ENCODE measurements around the gene FBXW10B. TPM values are rescaled to one million over a fixed set of nuclear protein-coding genes. Genes with fewer than 3 reads are reported as not detected.
A peak's percentile ranks its signal among the peaks of the same experiment; 100 is the strongest.

FBXW10B gene
- polyA plus RNA-seq, 1 donor from 2014 or later, result 0.51 TPM

GRCh38 chr17:15650741-15651582 lies 31.5 kb upstream of the FBXW10B start:
- H3F3A ChIP-seq (ENCODE audit: insufficient read depth, low read length, poor library complexity, severe bottlenecking), result no peaks in the 10 kb centered on the region
- no peaks in the 10 kb centered on the region for H4K20me1 ChIP-seq (ENCODE audit: insufficient read depth)
- no peaks in the 10 kb centered on the region for H3K9me3 ChIP-seq (ENCODE audit: low read length)
- no peaks in the 10 kb centered on the region for H3K9me2 ChIP-seq (ENCODE audit: insufficient read depth, low read length)
- no peak overlapping the region for H3K27ac ChIP-seq (ENCODE audit: low read length)
- peak overlapping the region; percentile 14 for H3K9ac ChIP-seq (ENCODE audit: low read length)
- H3K36me3 ChIP-seq (ENCODE audit: insufficient read depth, low read length), result no peaks in the 10 kb centered on the region
- no peaks in the 10 kb centered on the region for H3K27me3 ChIP-seq (ENCODE audit: insufficient read depth, low read depth, low read length)
- H2AFZ ChIP-seq (ENCODE audit: low read depth, low read length), result no peak overlapping the region
- TF ChIP-seq REST (IDR thresholded peaks at IDR 0.05; ENCODE audit: borderline replicate concordance) (no peak), MXI1 (conservative IDR thresholded peaks at IDR 0.05; ENCODE audit: poor library complexity, severe bottlenecking) (no peak), EP300 (conservative IDR thresholded peaks at IDR 0.05; ENCODE audit: poor library complexity, severe bottlenecking) (no peak), EZH2 (IDR thresholded peaks at IDR 0.05; ENCODE audit: borderline replicate concordance, insufficient read depth, low read length, poor library complexity, severe bottlenecking) (no peak), CTCF (IDR thresholded peaks at IDR 0.05; ENCODE audit: poor library complexity, severe bottlenecking) (no peak), POLR2AphosphoS5 (IDR thresholded peaks at IDR 0.05) (no peak), SMC3 (conservative IDR thresholded peaks at IDR 0.05; ENCODE audit: poor library complexity) (no peak), TAF1 (IDR thresholded peaks at IDR 0.05; ENCODE audit: low read depth) (no peak)
- no peaks in the 10 kb centered on the region for H3K79me2 ChIP-seq (replicated peaks; ENCODE audit: insufficient read depth, low read length)
- H3K4me3 ChIP-seq (ENCODE audit: low read length), result peak overlapping the region; percentile 52
- no peak overlapping the region for H3K4me2 ChIP-seq (ENCODE audit: low read length)

- Histone ChIP-seq H3K79me2 (replicated peaks; ENCODE audit: insufficient read depth, low read length) (no peaks in the 10 kb centered on the region), H2AFZ (ENCODE audit: low read depth, low read length) (no peak overlapping the region), H4K20me1 (ENCODE audit: insufficient read depth) (no peaks in the 10 kb centered on the region), H3K4me2 (ENCODE audit: low read length) (no peak overlapping the region), H3F3A (ENCODE audit: insufficient read depth, low read length, poor library complexity, severe bottlenecking) (no peaks in the 10 kb centered on the region), H3K9me2 (ENCODE audit: insufficient read depth, low read length) (no peaks in the 10 kb centered on the region), H3K27me3 (ENCODE audit: insufficient read depth, low read depth, low read length) (no peaks in the 10 kb centered on the region), H3K4me3 (ENCODE audit: low read length) (peak overlapping the region; percentile 52), H3K27ac (ENCODE audit: low read length) (no peak overlapping the region), H3K9ac (ENCODE audit: low read length) (no peak overlapping the region), H3K36me3 (ENCODE audit: insufficient read depth, low read length) (no peaks in the 10 kb centered on the region), H3K9me3 (ENCODE audit: low read length) (no peaks in the 10 kb centered on the region)
- TF ChIP-seq RAD21 (conservative IDR thresholded peaks at IDR 0.05) (no peak), POLR2AphosphoS5 (IDR thresholded peaks at IDR 0.05) (no peak), CTCF (IDR thresholded peaks at IDR 0.05; ENCODE audit: poor library complexity, severe bottlenecking) (no peak), TAF1 (IDR thresholded peaks at IDR 0.05; ENCODE audit: low read depth) (no peak), SMC3 (conservative IDR thresholded peaks at IDR 0.05; ENCODE audit: poor library complexity) (no peak), MXI1 (conservative IDR thresholded peaks at IDR 0.05; ENCODE audit: poor library complexity, severe bottlenecking) (no peak), EP300 (conservative IDR thresholded peaks at IDR 0.05; ENCODE audit: poor library complexity, severe bottlenecking) (no peak), EZH2 (IDR thresholded peaks at IDR 0.05; ENCODE audit: borderline replicate concordance, insufficient read depth, low read length, poor library complexity, severe bottlenecking) (no peak), REST (IDR thresholded peaks at IDR 0.05; ENCODE audit: borderline replicate concordance) (no peak)
These were observed 30.4 kb upstream of the FBXW10B start for GRCh38 chr17:15649861-15650421.
